ENCODE data around the gene INHBE. TPM values are rescaled to one million over a fixed set of nuclear protein-coding genes. Genes with fewer than 3 reads are reported as not detected.

The INHBE gene
- total and polyA plus RNA-seq, 4 donors = 17.6 to 181 (median 110) TPM

GRCh38 chr12:57470970-57471656, 16.0 kb downstream of the INHBE start (continued):
- TF ChIP-seq REST (IDR thresholded peaks at IDR 0.05) (no peak), RXRA (IDR thresholded peaks at IDR 0.05) (no peak), NR2F2 (IDR thresholded peaks at IDR 0.05) (no peak)
- TF ChIP-seq, protein P1, sequence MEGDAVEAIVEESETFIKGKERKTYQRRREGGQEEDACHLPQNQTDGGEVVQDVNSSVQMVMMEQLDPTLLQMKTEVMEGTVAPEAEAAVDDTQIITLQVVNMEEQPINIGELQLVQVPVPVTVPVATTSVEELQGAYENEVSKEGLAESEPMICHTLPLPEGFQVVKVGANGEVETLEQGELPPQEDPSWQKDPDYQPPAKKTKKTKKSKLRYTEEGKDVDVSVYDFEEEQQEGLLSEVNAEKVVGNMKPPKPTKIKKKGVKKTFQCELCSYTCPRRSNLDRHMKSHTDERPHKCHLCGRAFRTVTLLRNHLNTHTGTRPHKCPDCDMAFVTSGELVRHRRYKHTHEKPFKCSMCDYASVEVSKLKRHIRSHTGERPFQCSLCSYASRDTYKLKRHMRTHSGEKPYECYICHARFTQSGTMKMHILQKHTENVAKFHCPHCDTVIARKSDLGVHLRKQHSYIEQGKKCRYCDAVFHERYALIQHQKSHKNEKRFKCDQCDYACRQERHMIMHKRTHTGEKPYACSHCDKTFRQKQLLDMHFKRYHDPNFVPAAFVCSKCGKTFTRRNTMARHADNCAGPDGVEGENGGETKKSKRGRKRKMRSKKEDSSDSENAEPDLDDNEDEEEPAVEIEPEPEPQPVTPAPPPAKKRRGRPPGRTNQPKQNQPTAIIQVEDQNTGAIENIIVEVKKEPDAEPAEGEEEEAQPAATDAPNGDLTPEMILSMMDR (IDR thresholded peaks at IDR 0.05; ENCODE audit: low read depth, low read length, missing input control) = no peak

- H3K36me3 ChIP-seq (ENCODE audit: control insufficient read depth in 4 of 4, insufficient read depth in 3 of 4, low read depth in 1 of 4, low read length in 3 of 4) = peaks cover 0 to 2% (median 0%) of the 10 kb centered on the region in 4 donors
- H3K4me1 ChIP-seq (ENCODE audit: control insufficient read depth in 4 of 4, insufficient read depth in 4 of 4, low read length in 3 of 4) = peaks cover 4 to 20% (median 14%) of the 10 kb centered on the region in 4 donors
- no peak for DNase-seq (ENCODE audit: low spot score)
Measured at GRCh38 chr12:57471661-57472060, 16.6 kb downstream of the INHBE start.

More at GRCh38 chr12:57471661-57472060, 16.6 kb downstream of the INHBE start:
- no peak overlapping the region for H3K9ac ChIP-seq (ENCODE audit: low read depth in 1 of 2, low read length in 2 of 2)
- H3K4me3 ChIP-seq (ENCODE audit: low read depth in 1 of 3, low read length in 3 of 3) = no peak overlapping the region
- 97% methylated on average over 3 of the region's 3 CpGs for WGBS
- H3K9me3 ChIP-seq (ENCODE audit: control insufficient read depth in 4 of 4, low read length in 3 of 4) = no peaks in the 10 kb centered on the region
- TF ChIP-seq FOXA1 (IDR thresholded peaks at IDR 0.05) = no peak
- TF ChIP-seq EGR1 (IDR thresholded peaks at IDR 0.05; ENCODE audit: low read depth in 2 of 2) = no peak
- no peak for TF ChIP-seq TAF1 (conservative IDR thresholded peaks at IDR 0.05)
- no peak for TF ChIP-seq NR2F2 (IDR thresholded peaks at IDR 0.05)
- no peak for TF ChIP-seq REST (IDR thresholded peaks at IDR 0.05)
- H3K27me3 ChIP-seq (ENCODE audit: control insufficient read depth in 4 of 4, insufficient read depth in 4 of 4, low read length in 3 of 4) = peaks cover 0 to 6% (median 3%) of the 10 kb centered on the region in 4 donors
- no peak overlapping the region for H3K27ac ChIP-seq (ENCODE audit: low read depth in 1 of 2, low read length in 2 of 2)
